PC-3 (cell line): ENCODE results near the gene RIBC1. TPM values are rescaled to one million over a fixed set of nuclear protein-coding genes. Genes with fewer than 3 reads are reported as not detected.
"Not testable (repeated sequence)": the region's sequence is repeated elsewhere in the genome, so short reads cannot be mapped to it uniquely, and the experiment has no call there.

Experiments used
- ATAC-seq: fragments of 200-7000 bp; cut with Tn5 transposase; 2 replicates; pipeline ENCODE4 v1.9.1; 2020; ENCODE audit warnings: mild to moderate bottlenecking, moderate library complexity
- BruUV-seq: library from RNA; stranded (reverse); fragments of 400-500 nt; replicated peaks from 2 replicates; lab custom pipeline; 2021; lab: Mats Ljungman, UMichigan
- CTCF ChIA-PET: fragments of 300-600 bp; sonication (Branson Sonifier 250); formaldehyde crosslinking; loops from one replicate; lab custom pipeline; 2022; ENCODE audit warnings: antibody characterized with exemption; lab: Charles Lee
- POLR2A ChIA-PET: fragments of 300-600 bp; sonication (Branson Sonifier 250); formaldehyde crosslinking; loops from one replicate; lab custom pipeline; 2022; ENCODE audit warnings: antibody characterized with exemption; ENCODE audit not compliant: unreplicated experiment; lab: Charles Lee
- DNase-seq: peaks from one replicate; pipeline ENCODE4 v3.0.0-alpha.2; 2015
- H2AFZ ChIP-seq: fragments of 300-600 bp; sonication (generic); 2 replicates; pipeline ENCODE4 v1.6.0; 2016; ENCODE audit warnings: antibody characterized with exemption, low read length
- H3F3A ChIP-seq: fragments of 300-600 bp; sonication (generic); one replicate; pipeline ENCODE4 v1.6.0; 2017; ENCODE audit warnings: antibody characterized with exemption, low read length, control low read depth, mild to moderate bottlenecking; ENCODE audit not compliant: unreplicated experiment
- H3K27ac ChIP-seq: fragments of 300-600 bp; sonication (generic); 2 replicates; pipeline ENCODE4 v1.5.1; 2016; ENCODE audit warnings: mild to moderate bottlenecking, low read length
- H3K27me3 ChIP-seq: fragments of 300-600 bp; sonication (generic); 2 replicates; pipeline ENCODE4 v1.6.1; 2016; ENCODE audit warnings: low read length, mixed read lengths
- H3K36me3 ChIP-seq: fragments of 300-600 bp; sonication (generic); 2 replicates; pipeline ENCODE4 v1.6.1; 2016; ENCODE audit warnings: low read depth, mixed run types, low read length, mixed read lengths
- H3K4me1 ChIP-seq: fragments of 300-600 bp; sonication (generic); 2 replicates; pipeline ENCODE4 v1.5.1; 2016; ENCODE audit warnings: low read length; ENCODE audit not compliant: insufficient read depth
- H3K4me2 ChIP-seq: fragments of 300-600 bp; sonication (generic); 2 replicates; pipeline ENCODE4 v1.6.0; 2016; ENCODE audit warnings: low read length
- H3K4me3 ChIP-seq: fragments of 300-600 bp; sonication (generic); 2 replicates; pipeline ENCODE4 v1.5.1; 2016; ENCODE audit warnings: mild to moderate bottlenecking, low read length, mixed read lengths
- H3K79me2 ChIP-seq: fragments of 300-600 bp; sonication (generic); 2 replicates; pipeline ENCODE4 v1.6.1; 2017; ENCODE audit warnings: low read length, mixed read lengths
- H3K9ac ChIP-seq: fragments of 300-600 bp; sonication (generic); 2 replicates; pipeline ENCODE4 v1.6.0; 2016; ENCODE audit warnings: mild to moderate bottlenecking, low read length
- H3K9me2 ChIP-seq: fragments of 300-600 bp; sonication (generic); replicated peaks from 2 replicates; pipeline ENCODE4 v1.6.1; 2016; ENCODE audit warnings: mixed run types, low read length, mixed read lengths
- H3K9me3 ChIP-seq: fragments of 300-600 bp; sonication (generic); 2 replicates; pipeline ENCODE4 v1.6.1; 2016; ENCODE audit warnings: low read length, mixed read lengths
- H4K20me1 ChIP-seq: fragments of 300-600 bp; sonication (generic); 2 replicates; pipeline ENCODE4 v1.6.1; 2016; ENCODE audit warnings: low read length, mixed read lengths
- CTCF ChIP-seq: fragments of 300-600 bp; sonication (generic); conservative IDR thresholded peaks from 2 replicates; pipeline ENCODE4 v1.5.1; 2017; ENCODE audit warnings: antibody characterized with exemption, low read depth, mild to moderate bottlenecking, low read length
- EZH2 ChIP-seq: fragments of 300-600 bp; sonication (generic); IDR thresholded peaks from one replicate; pipeline ENCODE4 v1.6.1; 2017; ENCODE audit warnings: antibody characterized with exemption, mild to moderate bottlenecking, low read length; ENCODE audit not compliant: unreplicated experiment
- EZH2phosphoT487 ChIP-seq: fragments of 300-600 bp; sonication (generic); IDR thresholded peaks from 2 replicates; pipeline ENCODE4 v1.6.1; 2018; ENCODE audit warnings: mild to moderate bottlenecking, antibody characterized with exemption, low read length, borderline replicate concordance
- intact Hi-C: fragments of 100-400 bp; cut with micrococcal nuclease; formaldehyde crosslinking; loops from 2 replicates; pipeline ENCODE4 v1.9.0; 2023
- total RNA-seq: library from RNA; depleted of rRNA; stranded (reverse); fragments of >200 nt; gene quantifications from 2 replicates; pipeline ENCODE4 v1.2.3, GENCODE V29; 2014

RIBC1 gene
- total RNA-seq, 1 experiment from 2014 or later: 1.6 TPM

- ChIA-PET POLR2A (no interaction called here), CTCF (no interaction called here)
- intact Hi-C loops: no loop called here
- Histone ChIP-seq H3K36me3 (no peaks in the 10 kb centered on the region), H3K4me1 (peaks cover 5% of the 10 kb centered on the region; the same call in 1 of the 2 replicates), H3K79me2 (no peaks in the 10 kb centered on the region), H3K4me3 (no peak overlapping the region), H3K9me3 (no peaks in the 10 kb centered on the region), H3K9ac (no peak overlapping the region), H4K20me1 (no peaks in the 10 kb centered on the region), H3K27ac (no peak overlapping the region), H3K4me2 (0 out of 2 replicates have a peak overlapping the region, but pooled peaks have one; percentile 11), H3K27me3 (no peaks in the 10 kb centered on the region), H3F3A (no peaks in the 10 kb centered on the region), H3K9me2 (no peaks in the 10 kb centered on the region), H2AFZ (no peak overlapping the region; the same call in 1 of the 2 replicates)
- no TSS peak for BruUV-seq
- TF ChIP-seq EZH2phosphoT487: no peak
- no peak for TF ChIP-seq CTCF
- TF ChIP-seq EZH2: no peak
- ATAC-seq: peak; percentile 67
- peak; percentile 54 for DNase-seq
Measured at GRCh38 chrX:53456254-53456653, 33.6 kb downstream of the RIBC1 start.

DNA sequence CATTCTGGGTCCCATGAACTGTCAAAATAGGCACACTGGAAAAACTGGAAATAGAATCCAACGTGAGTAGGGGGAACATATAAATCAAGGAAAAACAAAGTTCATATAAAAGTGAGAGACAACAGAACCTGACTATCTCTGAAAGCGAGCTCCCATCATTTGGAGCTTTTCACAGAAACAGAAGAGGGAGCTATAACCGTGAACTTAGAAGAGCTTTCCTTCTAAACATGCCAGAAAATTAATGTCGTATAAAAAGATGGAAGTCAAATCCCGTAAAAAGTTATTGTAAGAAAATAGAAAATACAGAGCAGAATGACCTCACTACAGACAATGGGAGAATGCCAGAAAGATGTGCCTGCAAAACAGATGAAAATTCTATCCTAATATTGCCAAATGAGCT, 35.4 kb downstream of the RIBC1 start:
- H3K27ac ChIP-seq: no peak overlapping the region
- H3K79me2 ChIP-seq: no peaks in the 10 kb centered on the region
- peaks cover 5% of the 10 kb centered on the region; the same call in 1 of the 2 replicates for H3K4me1 ChIP-seq
- ChIA-PET CTCF (interaction anchor here (0.6 to 1.2 kb wide), 2 partner anchors 12 to 24 kb away, joined by 3 to 16 read pairs; no protein-coding TSS in a partner anchor), POLR2A (interaction anchor here (0.7 kb wide), 1 partner anchor 30 kb away, joined by 4 read pairs; no protein-coding TSS in a partner anchor)
- H3K4me3 ChIP-seq: no peak overlapping the region
- intact Hi-C loops: loop anchor here (1.0 kb wide), 1 partner anchor 24 kb away; no protein-coding TSS in a partner anchor
- H4K20me1 ChIP-seq: no peaks in the 10 kb centered on the region
- no peaks in the 10 kb centered on the region for H3F3A ChIP-seq
- no TSS peak for BruUV-seq
- TF ChIP-seq CTCF (peak; percentile 50), EZH2 (no peak)
- H3K9ac ChIP-seq: no peak overlapping the region
- no peak overlapping the region for H2AFZ ChIP-seq
- ATAC-seq: peak; percentile 43
- H3K9me3 ChIP-seq: no peaks in the 10 kb centered on the region
- H3K4me2 ChIP-seq: no peak overlapping the region
- H3K27me3 ChIP-seq: no peaks in the 10 kb centered on the region
- peak; percentile 9 for DNase-seq
- no peaks in the 10 kb centered on the region for H3K36me3 ChIP-seq
- H3K9me2 ChIP-seq: no peaks in the 10 kb centered on the region

DNA sequence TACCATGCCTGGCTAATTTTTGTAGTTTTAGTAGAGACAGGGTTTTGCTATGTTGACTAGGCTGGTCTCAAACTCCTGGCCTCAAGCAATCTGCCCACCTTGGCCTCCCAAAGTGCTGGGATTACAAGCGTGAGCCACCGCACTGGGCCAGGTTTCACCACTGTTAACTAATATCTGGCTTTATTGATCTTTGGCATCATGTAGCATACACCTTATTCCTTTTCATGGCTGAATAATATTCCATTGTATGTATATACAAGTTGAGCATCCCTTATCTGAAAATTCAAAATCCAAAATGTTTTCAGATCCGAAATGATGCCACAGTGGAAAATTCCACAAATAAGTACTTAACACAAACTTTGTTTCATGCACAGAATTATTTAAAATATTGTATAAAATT, 46.0 kb downstream of the RIBC1 start:
- H4K20me1 ChIP-seq, H3K9ac ChIP-seq, CTCF ChIA-PET, H3K9me3 ChIP-seq, BruUV-seq, H3K27me3 ChIP-seq, POLR2A ChIA-PET, H3K79me2 ChIP-seq, H3K4me2 ChIP-seq, DNase-seq, intact Hi-C loops, ATAC-seq, H3K4me3 ChIP-seq, H3K36me3 ChIP-seq, H3F3A ChIP-seq, H3K27ac ChIP-seq, H3K9me2 ChIP-seq, H2AFZ ChIP-seq, H3K4me1 ChIP-seq: not testable (repeated sequence)
